Posterior vena cava (tissue), 2 donors: ENCODE data around the gene RERE. TPM values are rescaled to one million over a fixed set of nuclear protein-coding genes. Genes with fewer than 3 reads are reported as not detected.

Source experiments
- DNase-seq: peaks from one replicate; pipeline ENCODE4 v3.0.0-alpha.2; 2020; ENCODE audit warnings: low spot score
- intact Hi-C, 2 donors: fragments of 100-400 bp; cut with DNase I; formaldehyde crosslinking; loops; one replicate each; pipeline versions ENCODE4 v1.14.1 to v1.14.2; 2022 to 2023
- total RNA-seq, 2 donors: library from RNA; stranded (reverse); fragmentation: NEBNext Ultra II Directional; extraction: Animal tissue kit (Norgen Biotek cat#: 25700); gene quantifications; one replicate each; pipeline ENCODE4 v1.2.1, GENCODE V29; 2021
- donor health status: DM: yes; HTN: yes; CAD: no.
- donor health status: DM: yes; HTN: yes; CAD: no.

RERE gene
- total RNA-seq, 2 donors from 2014 or later = 94.9 to 116 TPM

GRCh38 chr1:8552820-8553397, 264.5 kb downstream of the RERE start:
- intact Hi-C loops = no loop called here
- no peak for DNase-seq

GRCh38 chr1:8551613-8552489, 265.6 kb downstream of the RERE start:
- intact Hi-C loops = no loop called here
- DNase-seq = no peak

- intact Hi-C loops = no loop called here
These were observed 266.4 kb downstream of the RERE start for GRCh38 chr1:8551057-8551456.

GRCh38 chr1:8547791-8548190, 269.6 kb downstream of the RERE start:
- intact Hi-C loops = no loop called here
- no peak for DNase-seq

More at GRCh38 chr1:8551057-8551456, 266.4 kb downstream of the RERE start:
- DNase-seq = no peak

GRCh38 chr1:8545078-8545477, 272.4 kb downstream of the RERE start:
- no peak for DNase-seq
- intact Hi-C loops = no loop called here

GRCh38 chr1:8544644-8545043, 272.8 kb downstream of the RERE start:
- intact Hi-C loops = no loop called here
- no peak for DNase-seq

GRCh38 chr1:8543965-8544364, 273.5 kb downstream of the RERE start:
- intact Hi-C loops = no loop called here
- DNase-seq = no peak

GRCh38 chr1:8541961-8542521, 275.4 kb downstream of the RERE start:
- intact Hi-C loops = no loop called here
- DNase-seq = no peak

- DNase-seq = no peak
- intact Hi-C loops = no loop called here
These were observed 276.5 kb downstream of the RERE start for GRCh38 chr1:8540971-8541370.

GRCh38 chr1:8540261-8540941, 277.0 kb downstream of the RERE start:
- intact Hi-C loops = no loop called here
- DNase-seq = no peak

- DNase-seq = no peak
- intact Hi-C loops = no loop called here
These were observed 277.8 kb downstream of the RERE start for GRCh38 chr1:8539683-8540082.

- intact Hi-C loops = no loop called here
These were observed 278.9 kb downstream of the RERE start for GRCh38 chr1:8538502-8538901.

GRCh38 chr1:8537991-8538390, 279.4 kb downstream of the RERE start:
- intact Hi-C loops = no loop called here
- DNase-seq = no peak

More at GRCh38 chr1:8538502-8538901, 278.9 kb downstream of the RERE start:
- no peak for DNase-seq

GRCh38 chr1:8536515-8536914, 280.9 kb downstream of the RERE start:
- intact Hi-C loops = no loop called here
- DNase-seq = no peak

GRCh38 chr1:8533907-8534306, 283.5 kb downstream of the RERE start:
- intact Hi-C loops = no loop called here
- no peak for DNase-seq

- intact Hi-C loops = no loop called here
- no peak for DNase-seq
These were observed 284.3 kb downstream of the RERE start for GRCh38 chr1:8533124-8533523.

- intact Hi-C loops = no loop called here
- DNase-seq = no peak
These were observed 287.5 kb downstream of the RERE start for GRCh38 chr1:8529901-8530300.

- intact Hi-C loops = no loop called here
- no peak for DNase-seq
These were observed 289.5 kb downstream of the RERE start for GRCh38 chr1:8527941-8528340.

- intact Hi-C loops = no loop called here
- DNase-seq = peak; percentile 89
These were observed 291.7 kb downstream of the RERE start for GRCh38 chr1:8525558-8526275.

- DNase-seq = no peak
- intact Hi-C loops = no loop called here
These were observed 292.3 kb downstream of the RERE start for GRCh38 chr1:8525216-8525557.
